Brain pericyte (primary cell): ENCODE results near the gene UBE3C.
A peak's percentile ranks its signal among the peaks of the same experiment; 100 is the strongest.
"Not testable (repeated sequence)": the region's sequence is repeated elsewhere in the genome, so short reads cannot be mapped to it uniquely, and the experiment has no call there.

Source experiments
- DNase-seq: peaks from one replicate; pipeline ENCODE4 v3.0.0-alpha.2; 2012; ENCODE audit warnings: low read depth, low spot score

UBE3C gene

GRCh38 chr7:157138424-157139110 lies at the start of gene UBE3C:
TSS of gene UBE3C (plus strand) at chr7:157138926. CDS start at chr7:157139273, 347 bp downstream.
- peak; percentile 71 for DNase-seq

GRCh38 chr7:157089100-157089610 lies 49.6 kb upstream of the UBE3C start:
- DNase-seq: no peak

GRCh38 chr7:157090485-157091165 lies 48.1 kb upstream of the UBE3C start:
- DNase-seq: no peak

- DNase-seq: no peak
Measured at GRCh38 chr7:157096286-157097055, 42.3 kb upstream of the UBE3C start.

GRCh38 chr7:157097056-157097329 lies 41.7 kb upstream of the UBE3C start:
- no peak for DNase-seq

- DNase-seq: no peak
Measured at GRCh38 chr7:157097569-157097968, 41.2 kb upstream of the UBE3C start.

- not testable (repeated sequence) for DNase-seq
Measured at GRCh38 chr7:157100005-157100404, 38.7 kb upstream of the UBE3C start.

GRCh38 chr7:157103641-157104040 lies 35.1 kb upstream of the UBE3C start:
- DNase-seq: not testable (repeated sequence)

- no peak for DNase-seq
Measured at GRCh38 chr7:157111311-157111710, 27.4 kb upstream of the UBE3C start.

GRCh38 chr7:157112706-157113105 lies 26.0 kb upstream of the UBE3C start:
- DNase-seq: no peak

GRCh38 chr7:157113607-157114006 lies 25.1 kb upstream of the UBE3C start:
- DNase-seq: no peak

- DNase-seq: no peak
Measured at GRCh38 chr7:157116762-157117161, 22.0 kb upstream of the UBE3C start.

- DNase-seq: no peak
Measured at GRCh38 chr7:157117796-157118195, 20.9 kb upstream of the UBE3C start.

- no peak for DNase-seq
Measured at GRCh38 chr7:157120181-157120580, 18.5 kb upstream of the UBE3C start.

- DNase-seq: no peak
Measured at GRCh38 chr7:157121184-157121715, 17.5 kb upstream of the UBE3C start.

- DNase-seq: no peak
Measured at GRCh38 chr7:157122800-157123495, 15.8 kb upstream of the UBE3C start.

GRCh38 chr7:157124690-157125089 lies 14.0 kb upstream of the UBE3C start:
- no peak for DNase-seq

GRCh38 chr7:157125376-157126223 lies 13.1 kb upstream of the UBE3C start:
- DNase-seq: no peak

GRCh38 chr7:157126921-157127320 lies 11.8 kb upstream of the UBE3C start:
- DNase-seq: no peak

GRCh38 chr7:157129200-157129599 lies 9.5 kb upstream of the UBE3C start:
- no peak for DNase-seq
